Measurements from ENCODE around the gene ITGB5. TPM values are rescaled to one million over a fixed set of nuclear protein-coding genes. Genes with fewer than 3 reads are reported as not detected.

Gene ITGB5
- total and polyA plus RNA-seq, 4 donors, result 101 to 369 (median 292) TPM

GRCh38 chr3:124813541-124813940 is 73.6 kb downstream of the ITGB5 start:
- Histone ChIP-seq H3K4me3 (ENCODE audit: low read length in 2 of 2) (no peak overlapping the region), H3K27me3 (ENCODE audit: control insufficient read depth in 1 of 2, insufficient read depth in 2 of 2, low read length in 1 of 2) (no peaks in the 10 kb centered on the region), H3K27ac (ENCODE audit: low read depth in 1 of 2, low read length in 2 of 2) (peak overlapping the region; percentile 91 to 99), H3K36me3 (ENCODE audit: control insufficient read depth in 1 of 2, insufficient read depth in 2 of 2, low read length in 1 of 2) (no peaks in the 10 kb centered on the region), H3K4me1 (ENCODE audit: control insufficient read depth in 1 of 2, insufficient read depth in 2 of 2, low read length in 2 of 2) (peaks cover 5 to 8% of the 10 kb centered on the region in 2 donors), H3K9me3 (ENCODE audit: control insufficient read depth, low read length) (no peaks in the 10 kb centered on the region)
- no peak for ATAC-seq (ENCODE audit: low FRiP score)
- intact Hi-C loops (cut with DNase I), result loop anchor here in 1 of 2 donors (5.0 kb wide), 1 partner anchor 36 kb away; no protein-coding TSS in a partner anchor
- no peak for DNase-seq

- H3K4me3 ChIP-seq (ENCODE audit: low read length in 2 of 2), result no peak overlapping the region
- H3K9me3 ChIP-seq (ENCODE audit: control insufficient read depth, low read length), result no peaks in the 10 kb centered on the region
- no peaks in the 10 kb centered on the region for H3K36me3 ChIP-seq (ENCODE audit: control insufficient read depth in 1 of 2, insufficient read depth in 2 of 2, low read length in 1 of 2)
- ATAC-seq (ENCODE audit: low FRiP score), result peak; percentile 82
- peak; percentile 84 to 86 for DNase-seq
- peaks cover 5 to 14% of the 10 kb centered on the region in 2 donors for H3K4me1 ChIP-seq (ENCODE audit: control insufficient read depth in 1 of 2, insufficient read depth in 2 of 2, low read length in 2 of 2)
- 3 to 4% methylated on average over 15 of the region's 15 CpGs for WGBS, 2 donors
- intact Hi-C loops (cut with DNase I), result loop anchor here in 1 of 2 donors (5.0 kb wide), 1 partner anchor 35 kb away; no protein-coding TSS in a partner anchor
- no peaks in the 10 kb centered on the region for H3K27me3 ChIP-seq (ENCODE audit: control insufficient read depth in 1 of 2, insufficient read depth in 2 of 2, low read length in 1 of 2)
- peak overlapping the region; percentile 91 to 99 for H3K27ac ChIP-seq (ENCODE audit: low read depth in 1 of 2, low read length in 2 of 2)
Measured at GRCh38 chr3:124812291-124813265, 74.6 kb downstream of the ITGB5 start.

- 0 to 7% methylated on average over 5 of the region's 5 CpGs for WGBS, 2 donors
- peak overlapping the region; percentile 4 to 92 for H3K27ac ChIP-seq (ENCODE audit: low read depth in 1 of 2, low read length in 2 of 2)
- no peaks in the 10 kb centered on the region for H3K27me3 ChIP-seq (ENCODE audit: control insufficient read depth in 1 of 2, insufficient read depth in 2 of 2, low read length in 1 of 2)
- DNase-seq (no peak), ATAC-seq (ENCODE audit: low FRiP score) (peak; percentile 74)
- intact Hi-C loops (cut with DNase I), result loop anchor here in 1 of 2 donors (5.0 kb wide), 1 partner anchor 34 kb away; no protein-coding TSS in a partner anchor
- H3K36me3 ChIP-seq (ENCODE audit: control insufficient read depth in 1 of 2, insufficient read depth in 2 of 2, low read length in 1 of 2), result no peaks in the 10 kb centered on the region
- H3K9me3 ChIP-seq (ENCODE audit: control insufficient read depth, low read length), result no peaks in the 10 kb centered on the region
- peaks cover 5 to 14% of the 10 kb centered on the region in 2 donors for H3K4me1 ChIP-seq (ENCODE audit: control insufficient read depth in 1 of 2, insufficient read depth in 2 of 2, low read length in 2 of 2)
- H3K4me3 ChIP-seq (ENCODE audit: low read length in 2 of 2), result no peak overlapping the region
Measured at GRCh38 chr3:124811436-124811835, 75.7 kb downstream of the ITGB5 start.

- intact Hi-C loops (cut with DNase I), result loop anchor here in 1 of 2 donors (5.0 kb wide), 1 partner anchor 34 kb away; no protein-coding TSS in a partner anchor
- H3K27me3 ChIP-seq (ENCODE audit: control insufficient read depth in 1 of 2, insufficient read depth in 2 of 2, low read length in 1 of 2), result no peaks in the 10 kb centered on the region
- DNase-seq, result no peak
- no peaks in the 10 kb centered on the region for H3K9me3 ChIP-seq (ENCODE audit: control insufficient read depth, low read length)
- H3K36me3 ChIP-seq (ENCODE audit: control insufficient read depth in 1 of 2, insufficient read depth in 2 of 2, low read length in 1 of 2), result no peaks in the 10 kb centered on the region
- ATAC-seq (ENCODE audit: low FRiP score), result peak; percentile 44
- H3K4me3 ChIP-seq (ENCODE audit: low read length in 2 of 2), result no peak overlapping the region
- H3K27ac ChIP-seq (ENCODE audit: low read depth in 1 of 2, low read length in 2 of 2), result peak overlapping the region; percentile 59 to 78
- H3K4me1 ChIP-seq (ENCODE audit: control insufficient read depth in 1 of 2, insufficient read depth in 2 of 2, low read length in 2 of 2), result peaks cover 5 to 14% of the 10 kb centered on the region in 2 donors
- WGBS, 2 donors, result 2 to 5% methylated on average over 4 of the region's 4 CpGs
Measured at GRCh38 chr3:124810970-124811369, 76.2 kb downstream of the ITGB5 start.

- peaks cover 2 to 14% of the 10 kb centered on the region in 2 donors for H3K4me1 ChIP-seq (ENCODE audit: control insufficient read depth in 1 of 2, insufficient read depth in 2 of 2, low read length in 2 of 2)
- no peaks in the 10 kb centered on the region for H3K27me3 ChIP-seq (ENCODE audit: control insufficient read depth in 1 of 2, insufficient read depth in 2 of 2, low read length in 1 of 2)
- no peaks in the 10 kb centered on the region for H3K36me3 ChIP-seq (ENCODE audit: control insufficient read depth in 1 of 2, insufficient read depth in 2 of 2, low read length in 1 of 2)
- peak overlapping the region in 1 of 2 donors; percentile 48 for H3K27ac ChIP-seq (ENCODE audit: low read depth in 1 of 2, low read length in 2 of 2)
- no peak overlapping the region for H3K4me3 ChIP-seq (ENCODE audit: low read length in 2 of 2)
- intact Hi-C loops (cut with DNase I), result no loop called here
- DNase-seq (peak in 1 of 2 donors; percentile 6), ATAC-seq (ENCODE audit: low FRiP score) (no peak)
- H3K9me3 ChIP-seq (ENCODE audit: control insufficient read depth, low read length), result no peaks in the 10 kb centered on the region
- WGBS, 2 donors, result 43 to 50% methylated on average over 3 of the region's 3 CpGs
Measured at GRCh38 chr3:124809039-124809438, 78.1 kb downstream of the ITGB5 start.

- Histone ChIP-seq H3K4me3 (ENCODE audit: low read length in 2 of 2) (no peak overlapping the region), H3K27me3 (ENCODE audit: control insufficient read depth in 1 of 2, insufficient read depth in 2 of 2, low read length in 1 of 2) (no peaks in the 10 kb centered on the region), H3K27ac (ENCODE audit: low read depth in 1 of 2, low read length in 2 of 2) (no peak overlapping the region), H3K4me1 (ENCODE audit: control insufficient read depth in 1 of 2, insufficient read depth in 2 of 2, low read length in 2 of 2) (peaks cover 4 to 11% of the 10 kb centered on the region in 2 donors), H3K9me3 (ENCODE audit: control insufficient read depth, low read length) (no peaks in the 10 kb centered on the region), H3K36me3 (ENCODE audit: control insufficient read depth in 1 of 2, insufficient read depth in 2 of 2, low read length in 1 of 2) (no peaks in the 10 kb centered on the region)
- intact Hi-C loops (cut with DNase I), result no loop called here
- 43 to 69% methylated on average over 4 of the region's 4 CpGs for WGBS, 2 donors
- DNase-seq, result no peak
- ATAC-seq (ENCODE audit: low FRiP score), result no peak
Measured at GRCh38 chr3:124805671-124806070, 81.5 kb downstream of the ITGB5 start.

- intact Hi-C loops (cut with DNase I), result no loop called here
- H3K36me3 ChIP-seq (ENCODE audit: control insufficient read depth in 1 of 2, insufficient read depth in 2 of 2, low read length in 1 of 2), result no peaks in the 10 kb centered on the region
- ATAC-seq (ENCODE audit: low FRiP score), result no peak
- H3K9me3 ChIP-seq (ENCODE audit: control insufficient read depth, low read length), result no peaks in the 10 kb centered on the region
- 86 to 95% methylated on average over 7 of the region's 7 CpGs for WGBS, 2 donors
- no peak for DNase-seq
- no peaks in the 10 kb centered on the region for H3K27me3 ChIP-seq (ENCODE audit: control insufficient read depth in 1 of 2, insufficient read depth in 2 of 2, low read length in 1 of 2)
- peaks cover 8 to 11% of the 10 kb centered on the region in 2 donors for H3K4me1 ChIP-seq (ENCODE audit: control insufficient read depth in 1 of 2, insufficient read depth in 2 of 2, low read length in 2 of 2)
- H3K27ac ChIP-seq (ENCODE audit: low read depth in 1 of 2, low read length in 2 of 2), result no peak overlapping the region
- H3K4me3 ChIP-seq (ENCODE audit: low read length in 2 of 2), result no peak overlapping the region
Measured at GRCh38 chr3:124804875-124805274, 82.3 kb downstream of the ITGB5 start.

- intact Hi-C loops (cut with DNase I), result no loop called here
- Histone ChIP-seq H3K4me1 (ENCODE audit: control insufficient read depth in 1 of 2, insufficient read depth in 2 of 2, low read length in 2 of 2) (peaks cover 0 to 6% of the 10 kb centered on the region in 2 donors), H3K27ac (ENCODE audit: low read depth in 1 of 2, low read length in 2 of 2) (no peak overlapping the region), H3K36me3 (ENCODE audit: control insufficient read depth in 1 of 2, insufficient read depth in 2 of 2, low read length in 1 of 2) (no peaks in the 10 kb centered on the region), H3K27me3 (ENCODE audit: control insufficient read depth in 1 of 2, insufficient read depth in 2 of 2, low read length in 1 of 2) (no peaks in the 10 kb centered on the region), H3K4me3 (ENCODE audit: low read length in 2 of 2) (no peak overlapping the region), H3K9me3 (ENCODE audit: control insufficient read depth, low read length) (no peaks in the 10 kb centered on the region)
- WGBS, 2 donors, result 82 to 88% methylated on average over 8 of the region's 8 CpGs
- DNase-seq (no peak), ATAC-seq (ENCODE audit: low FRiP score) (no peak)
Measured at GRCh38 chr3:124802702-124803101, 84.5 kb downstream of the ITGB5 start.
